Liver (tissue), 9 donors: ENCODE measurements around the gene ST6GALNAC2. TPM values are rescaled to one million over a fixed set of nuclear protein-coding genes. Genes with fewer than 3 reads are reported as not detected.
A peak's percentile ranks its signal among the peaks of the same experiment; 100 is the strongest.

Experiments
- DNase-seq: peaks from one replicate; pipeline ENCODE4 v3.0.0-alpha.2; 2017; ENCODE audit warnings: low spot score
- H3K27ac ChIP-seq, 2 donors: one replicate each; pipeline ENCODE4 v1.7.0; 2013; ENCODE audit warnings: inconsistent platforms in 2 of 2, low read length in 2 of 2, control low read depth in 1 of 2, low read depth in 1 of 2, mild to moderate bottlenecking in 1 of 2
- H3K27me3 ChIP-seq, 4 donors: one replicate each; pipeline versions ENCODE4 v1.6.1 to v1.7.0; 2013; ENCODE audit warnings: low read length in 3 of 4, inconsistent platforms in 1 of 4, mild to moderate bottlenecking in 1 of 4, moderate library complexity in 1 of 4; ENCODE audit not compliant: control insufficient read depth in 4 of 4, insufficient read depth in 4 of 4
- H3K36me3 ChIP-seq, 4 donors: one replicate each; pipeline versions ENCODE4 v1.6.1 to v1.7.0; 2013; ENCODE audit warnings: low read length in 3 of 4, mild to moderate bottlenecking in 3 of 4, low read depth in 1 of 4, moderate library complexity in 1 of 4; ENCODE audit not compliant: control insufficient read depth in 4 of 4, insufficient read depth in 3 of 4
- H3K4me1 ChIP-seq, 4 donors: one replicate each; pipeline versions ENCODE4 v1.6.1 to v1.7.0; 2013; ENCODE audit warnings: low read length in 3 of 4, mild to moderate bottlenecking in 3 of 4, moderate library complexity in 1 of 4; ENCODE audit not compliant: control insufficient read depth in 4 of 4, insufficient read depth in 4 of 4
- H3K4me3 ChIP-seq, 3 donors: one replicate each; pipeline versions ENCODE4 v1.6.1 to v1.7.0; 2013; ENCODE audit warnings: low read length in 3 of 3, control low read depth in 1 of 3, low read depth in 1 of 3, mild to moderate bottlenecking in 1 of 3
- H3K9ac ChIP-seq, 2 donors: one replicate each; pipeline ENCODE4 v1.7.0; 2013; ENCODE audit warnings: low read length in 2 of 2, mild to moderate bottlenecking in 2 of 2, moderate library complexity in 2 of 2, control low read depth in 1 of 2, low read depth in 1 of 2
- H3K9me3 ChIP-seq, 4 donors: one replicate each; pipeline versions ENCODE4 v1.6.1 to v1.7.0; 2013; ENCODE audit warnings: low read length in 3 of 4; ENCODE audit not compliant: control insufficient read depth in 4 of 4
- EGR1 ChIP-seq, 2 donors: IDR thresholded peaks; 2 replicates each; pipeline ENCODE4 v1.6.1; 2016 to 2018; ENCODE audit warnings: antibody characterized with exemption in 2 of 2, low read depth in 2 of 2
- FOXA1 ChIP-seq: IDR thresholded peaks from 2 replicates; pipeline ENCODE4 v1.6.1; 2016; ENCODE audit warnings: antibody characterized with exemption
- FOXA2 ChIP-seq: IDR thresholded peaks from 2 replicates; pipeline ENCODE4 v1.6.1; 2016; ENCODE audit warnings: antibody characterized with exemption
- GABPA ChIP-seq, 2 donors: IDR thresholded peaks in 1 of 2; conservative IDR thresholded peaks in 1 of 2; 2 replicates each; pipeline ENCODE4 v1.6.1; 2016; ENCODE audit warnings: antibody characterized with exemption in 2 of 2, mild to moderate bottlenecking in 1 of 2, moderate library complexity in 1 of 2
- HNF4A ChIP-seq, 2 donors: conservative IDR thresholded peaks; 2 replicates each; pipeline ENCODE4 v1.6.1; 2016; ENCODE audit warnings: antibody characterized with exemption in 2 of 2, mild to moderate bottlenecking in 2 of 2
- HNF4G ChIP-seq: IDR thresholded peaks from 2 replicates; pipeline ENCODE4 v1.6.1; 2016; ENCODE audit warnings: antibody characterized with exemption
- JUND ChIP-seq, 2 donors: IDR thresholded peaks; 2 replicates each; pipeline ENCODE4 v1.6.1; 2016; ENCODE audit warnings: antibody characterized with exemption in 2 of 2
- MAX ChIP-seq: IDR thresholded peaks from 2 replicates; pipeline ENCODE4 v1.6.1; 2016; ENCODE audit warnings: antibody characterized with exemption
- NR2F2 ChIP-seq: IDR thresholded peaks from 2 replicates; pipeline ENCODE4 v1.6.1; 2016; ENCODE audit warnings: antibody characterized with exemption
- RAD21 ChIP-seq, 2 donors: IDR thresholded peaks; 2 replicates each; pipeline ENCODE4 v1.6.1; 2016; ENCODE audit warnings: antibody characterized with exemption in 2 of 2, mild to moderate bottlenecking in 2 of 2
- RXRA ChIP-seq, 2 donors: IDR thresholded peaks; 2 replicates each; pipeline ENCODE4 v1.6.1; 2017 to 2018; ENCODE audit warnings: antibody characterized with exemption in 2 of 2, mild to moderate bottlenecking in 1 of 2
- SP1 ChIP-seq: IDR thresholded peaks from 2 replicates; pipeline ENCODE4 v1.6.1; 2018; ENCODE audit warnings: antibody characterized with exemption, mild to moderate bottlenecking
- TAF1 ChIP-seq: conservative IDR thresholded peaks from 2 replicates; pipeline ENCODE4 v1.6.1; 2016; ENCODE audit warnings: antibody characterized with exemption, mild to moderate bottlenecking
- YY1 ChIP-seq: IDR thresholded peaks from 2 replicates; pipeline ENCODE4 v1.6.1; 2016; ENCODE audit warnings: antibody characterized with exemption, mild to moderate bottlenecking
- ZBTB33 ChIP-seq: IDR thresholded peaks from 2 replicates; pipeline ENCODE4 v1.6.1; 2016; ENCODE audit warnings: antibody characterized with exemption
- WGBS: extraction: QIAGEN DNeasy Blood & Tissue Kit; methylation state at CpG from one replicate; pipeline ENCODE4 v1.1.7; 2013; 5-methylcytosine and 5-hydroxymethylcytosine counted together
- polyA plus RNA-seq, 2 donors: library from polyadenylated mRNA; stranded (reverse) in 1 of 2; unstranded in 1 of 2; fragments of 200-250 nt in 1 of 2; fragments of >200 nt in 1 of 2; fragmentation: Nextera tagmentation in 1 of 2; extraction: Ambion mirVana in 1 of 2; gene quantifications; one replicate each; pipeline versions ENCODE4 v1.2.1 to v1.2.3, GENCODE V29; 2013 to 2015
- total RNA-seq, 2 donors: library from RNA; depleted of rRNA; stranded (reverse); fragments of >200 nt; gene quantifications; one replicate each; pipeline ENCODE4 v1.2.3, GENCODE V29; 2014
- TF ChIP-seq, protein P1 (sequence below): IDR thresholded peaks from 2 replicates; pipeline ENCODE4 v1.6.1; 2016; ENCODE audit warnings: antibody characterized with exemption, mild to moderate bottlenecking
- TF ChIP-seq, protein P2 (sequence below): fragments of 150-350 bp; IDR thresholded peaks from 2 replicates; pipeline ENCODE4 v1.5.1; 2017; ENCODE audit warnings: improper control_type of control experiment, low read depth, low read length; ENCODE audit not compliant: missing input control
- donor health status: healthy.
- donor health status: healthy.
- donor health status: healthy.
- donor health status: healthy.
- donor health status: healthy.

The ST6GALNAC2 gene
- total and polyA plus RNA-seq, 4 donors, result 0.52 to 2.6 (median 1.1) TPM

DNA sequence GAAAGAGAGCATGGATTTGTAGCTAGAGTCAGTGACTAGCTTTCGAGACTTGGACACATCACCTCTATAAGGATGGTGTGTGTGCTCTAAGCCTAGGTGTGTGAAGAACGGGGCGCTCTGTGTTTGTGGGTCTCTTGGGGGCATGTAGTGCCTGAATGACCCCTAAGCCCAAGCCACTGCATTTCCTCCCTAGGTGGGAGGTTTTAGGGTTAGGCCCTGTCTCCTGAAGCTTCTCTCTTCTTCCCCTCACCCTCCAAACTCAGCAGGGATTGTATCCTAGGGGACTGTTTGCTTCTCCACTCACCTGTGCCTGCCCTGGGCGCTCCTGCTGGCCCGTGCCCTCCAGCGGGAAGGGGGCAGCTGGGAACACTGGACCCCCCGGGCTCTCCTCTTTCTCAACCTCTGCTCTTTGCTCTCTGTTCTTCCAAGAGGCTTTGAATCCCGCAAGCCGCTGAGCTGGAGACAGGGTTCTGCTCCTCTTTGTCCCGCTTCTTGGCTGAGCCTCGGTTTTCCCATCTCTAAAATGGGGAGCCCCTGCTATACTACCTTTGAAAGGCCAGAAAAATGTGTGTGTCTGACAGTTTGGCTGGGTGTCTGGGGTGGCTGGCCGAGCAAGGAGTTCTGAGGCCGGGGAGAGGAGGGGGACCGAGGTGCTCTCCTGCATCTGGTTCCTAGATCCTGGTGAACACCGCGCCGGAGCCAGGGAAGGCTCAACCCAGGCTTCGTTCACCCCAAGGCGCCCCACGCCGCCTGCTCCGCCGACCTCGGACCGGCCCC lies 49.0 kb downstream of the ST6GALNAC2 start (continued):
- TF ChIP-seq, protein P1, sequence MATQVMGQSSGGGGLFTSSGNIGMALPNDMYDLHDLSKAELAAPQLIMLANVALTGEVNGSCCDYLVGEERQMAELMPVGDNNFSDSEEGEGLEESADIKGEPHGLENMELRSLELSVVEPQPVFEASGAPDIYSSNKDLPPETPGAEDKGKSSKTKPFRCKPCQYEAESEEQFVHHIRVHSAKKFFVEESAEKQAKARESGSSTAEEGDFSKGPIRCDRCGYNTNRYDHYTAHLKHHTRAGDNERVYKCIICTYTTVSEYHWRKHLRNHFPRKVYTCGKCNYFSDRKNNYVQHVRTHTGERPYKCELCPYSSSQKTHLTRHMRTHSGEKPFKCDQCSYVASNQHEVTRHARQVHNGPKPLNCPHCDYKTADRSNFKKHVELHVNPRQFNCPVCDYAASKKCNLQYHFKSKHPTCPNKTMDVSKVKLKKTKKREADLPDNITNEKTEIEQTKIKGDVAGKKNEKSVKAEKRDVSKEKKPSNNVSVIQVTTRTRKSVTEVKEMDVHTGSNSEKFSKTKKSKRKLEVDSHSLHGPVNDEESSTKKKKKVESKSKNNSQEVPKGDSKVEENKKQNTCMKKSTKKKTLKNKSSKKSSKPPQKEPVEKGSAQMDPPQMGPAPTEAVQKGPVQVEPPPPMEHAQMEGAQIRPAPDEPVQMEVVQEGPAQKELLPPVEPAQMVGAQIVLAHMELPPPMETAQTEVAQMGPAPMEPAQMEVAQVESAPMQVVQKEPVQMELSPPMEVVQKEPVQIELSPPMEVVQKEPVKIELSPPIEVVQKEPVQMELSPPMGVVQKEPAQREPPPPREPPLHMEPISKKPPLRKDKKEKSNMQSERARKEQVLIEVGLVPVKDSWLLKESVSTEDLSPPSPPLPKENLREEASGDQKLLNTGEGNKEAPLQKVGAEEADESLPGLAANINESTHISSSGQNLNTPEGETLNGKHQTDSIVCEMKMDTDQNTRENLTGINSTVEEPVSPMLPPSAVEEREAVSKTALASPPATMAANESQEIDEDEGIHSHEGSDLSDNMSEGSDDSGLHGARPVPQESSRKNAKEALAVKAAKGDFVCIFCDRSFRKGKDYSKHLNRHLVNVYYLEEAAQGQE, result no peak
- no peak for TF ChIP-seq ZBTB33
- no peak for TF ChIP-seq RAD21 (IDR thresholded peaks at IDR 0.05)
- TF ChIP-seq TAF1, result no peak
- TF ChIP-seq EGR1 (IDR thresholded peaks at IDR 0.05; ENCODE audit: low read depth in 2 of 2), result no peak

- Histone ChIP-seq H3K36me3 (no peaks in the 10 kb centered on the region), H3K9me3 (no peaks in the 10 kb centered on the region), H3K4me3 (no peak overlapping the region), H3K4me1 (peaks cover 5 to 26% (median 12%) of the 10 kb centered on the region in 4 donors), H3K27ac (peak overlapping the region in 1 of 2 donors; percentile 12), H3K27me3 (no peaks in the 10 kb centered on the region), H3K9ac (no peak overlapping the region)
- TF ChIP-seq HNF4A (conservative IDR thresholded peaks at IDR 0.05), result no peak
- no peak for TF ChIP-seq MAX
- TF ChIP-seq EGR1 (IDR thresholded peaks at IDR 0.05; ENCODE audit: low read depth in 2 of 2), result no peak
- no peak for TF ChIP-seq GABPA (IDR thresholded peaks at IDR 0.05 in 1 of 2, conservative IDR thresholded peaks at IDR 0.05 in 1 of 2)
- TF ChIP-seq, protein P1, result no peak
- no peak for TF ChIP-seq FOXA1
- TF ChIP-seq RXRA (IDR thresholded peaks at IDR 0.05), result no peak
- TF ChIP-seq YY1, result no peak
- TF ChIP-seq, protein P2, sequence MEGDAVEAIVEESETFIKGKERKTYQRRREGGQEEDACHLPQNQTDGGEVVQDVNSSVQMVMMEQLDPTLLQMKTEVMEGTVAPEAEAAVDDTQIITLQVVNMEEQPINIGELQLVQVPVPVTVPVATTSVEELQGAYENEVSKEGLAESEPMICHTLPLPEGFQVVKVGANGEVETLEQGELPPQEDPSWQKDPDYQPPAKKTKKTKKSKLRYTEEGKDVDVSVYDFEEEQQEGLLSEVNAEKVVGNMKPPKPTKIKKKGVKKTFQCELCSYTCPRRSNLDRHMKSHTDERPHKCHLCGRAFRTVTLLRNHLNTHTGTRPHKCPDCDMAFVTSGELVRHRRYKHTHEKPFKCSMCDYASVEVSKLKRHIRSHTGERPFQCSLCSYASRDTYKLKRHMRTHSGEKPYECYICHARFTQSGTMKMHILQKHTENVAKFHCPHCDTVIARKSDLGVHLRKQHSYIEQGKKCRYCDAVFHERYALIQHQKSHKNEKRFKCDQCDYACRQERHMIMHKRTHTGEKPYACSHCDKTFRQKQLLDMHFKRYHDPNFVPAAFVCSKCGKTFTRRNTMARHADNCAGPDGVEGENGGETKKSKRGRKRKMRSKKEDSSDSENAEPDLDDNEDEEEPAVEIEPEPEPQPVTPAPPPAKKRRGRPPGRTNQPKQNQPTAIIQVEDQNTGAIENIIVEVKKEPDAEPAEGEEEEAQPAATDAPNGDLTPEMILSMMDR, result no peak
- TF ChIP-seq NR2F2, result no peak
- no peak for TF ChIP-seq RAD21 (IDR thresholded peaks at IDR 0.05)
- no peak for TF ChIP-seq TAF1
- TF ChIP-seq HNF4G, result no peak
- TF ChIP-seq ZBTB33, result no peak
- TF ChIP-seq FOXA2, result no peak
- no peak for TF ChIP-seq JUND (IDR thresholded peaks at IDR 0.05)
- TF ChIP-seq SP1, result no peak
- WGBS, result 84% methylated on average over 19 of the region's 19 CpGs
- DNase-seq, result no peak
Measured at GRCh38 chr17:76535788-76536510, 49.7 kb downstream of the ST6GALNAC2 start.
